GM19452 (cell line): ENCODE results near the gene HOXB1.

Experiments
- ATAC-seq: cut with Tn5 transposase; IDR thresholded peaks from one replicate; pipeline ENCODE4 v1.9.1; 2021; ENCODE audit not compliant: unreplicated experiment

The HOXB1 gene

DNA sequence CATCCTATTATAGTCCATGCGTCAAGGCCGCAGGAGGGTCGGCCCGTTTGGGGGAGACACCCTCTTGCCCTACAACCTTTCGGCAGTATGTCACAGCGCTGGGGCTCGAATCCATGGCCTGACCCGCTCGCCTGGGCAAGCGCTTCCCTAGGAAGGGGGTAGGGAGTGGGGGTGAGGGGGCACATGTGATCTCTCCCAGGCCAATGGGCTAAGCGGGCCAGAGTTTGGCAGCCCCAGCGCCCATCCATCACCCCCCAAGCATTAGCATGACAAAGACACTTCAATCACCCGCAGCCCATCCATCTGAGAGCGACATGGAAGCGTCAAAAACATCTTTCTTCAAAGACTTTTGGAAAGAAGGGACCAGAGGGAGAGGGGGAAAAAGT, at the start of gene HOXB1:
Gene HOXB1, minus strand, starts transcription at position 125 of the 386 bp plus-strand sequence. Its CDS starts 107 bp downstream, at position 18.
- ATAC-seq: no peak

- ATAC-seq: no peak
These were observed 49.1 kb upstream of the HOXB1 start for GRCh38 chr17:48579760-48580554.

DNA sequence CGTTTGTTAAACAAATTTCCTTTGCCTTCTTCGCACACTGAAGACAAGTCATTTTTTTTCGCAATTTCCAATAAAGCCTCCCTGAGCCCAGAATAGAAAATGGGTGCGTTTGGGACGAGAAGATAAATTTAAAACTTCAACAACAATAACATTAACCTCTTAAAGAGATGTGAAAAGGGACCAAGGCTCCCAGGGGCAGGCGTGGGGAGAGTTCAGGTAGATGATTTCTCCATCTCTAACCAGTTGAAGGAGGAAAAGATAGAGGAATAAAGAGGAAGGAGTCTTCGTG, 48.6 kb upstream of the HOXB1 start:
- no peak for ATAC-seq

- no peak for ATAC-seq
These were observed 48.0 kb upstream of the HOXB1 start for GRCh38 chr17:48578616-48579470.

DNA sequence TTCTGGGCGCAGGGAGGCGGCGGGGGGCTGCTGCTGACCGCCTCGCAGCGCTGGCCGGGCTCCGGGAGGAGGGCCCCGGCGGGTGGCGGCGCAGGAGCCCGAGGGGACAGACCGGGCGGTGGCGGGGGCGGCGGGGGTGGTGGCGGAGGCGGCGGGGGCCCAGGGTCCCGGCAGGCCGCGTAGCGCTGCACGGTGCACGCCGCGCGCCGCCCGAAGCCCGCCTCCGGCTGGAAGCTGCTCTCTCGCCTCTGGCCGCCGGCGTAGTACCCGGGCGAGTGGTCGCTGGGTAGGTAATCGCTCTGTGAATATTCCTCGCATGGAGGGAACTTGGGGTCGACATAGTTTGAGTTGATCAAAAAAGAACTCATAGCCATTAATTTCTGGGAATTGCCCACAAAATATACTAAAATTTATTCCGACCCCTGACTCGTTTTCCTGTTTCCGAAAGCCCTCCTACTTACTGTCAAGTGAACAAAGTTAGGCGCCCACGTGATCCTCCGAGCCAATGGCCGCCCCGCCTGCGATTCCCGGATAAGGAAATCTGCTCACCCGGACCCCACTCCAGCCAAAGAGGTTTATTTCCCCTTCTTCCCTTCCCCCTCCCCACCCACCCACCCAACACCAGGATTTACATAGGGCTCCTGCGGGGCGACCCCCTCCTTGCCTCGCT, 47.3 kb upstream of the HOXB1 start, which contains the start of gene HOXB4:
Gene HOXB4, minus strand, starts transcription at position 405 of the 670 bp plus-strand sequence. Its CDS starts 31 bp downstream, at position 374.
- no peak for ATAC-seq

GRCh38 chr17:48577330-48577945, 46.6 kb upstream of the HOXB1 start:
- ATAC-seq: no peak

GRCh38 chr17:48576479-48577309, 45.9 kb upstream of the HOXB1 start:
- no peak for ATAC-seq

- no peak for ATAC-seq
These were observed 45.1 kb upstream of the HOXB1 start for GRCh38 chr17:48575673-48576478.

DNA sequence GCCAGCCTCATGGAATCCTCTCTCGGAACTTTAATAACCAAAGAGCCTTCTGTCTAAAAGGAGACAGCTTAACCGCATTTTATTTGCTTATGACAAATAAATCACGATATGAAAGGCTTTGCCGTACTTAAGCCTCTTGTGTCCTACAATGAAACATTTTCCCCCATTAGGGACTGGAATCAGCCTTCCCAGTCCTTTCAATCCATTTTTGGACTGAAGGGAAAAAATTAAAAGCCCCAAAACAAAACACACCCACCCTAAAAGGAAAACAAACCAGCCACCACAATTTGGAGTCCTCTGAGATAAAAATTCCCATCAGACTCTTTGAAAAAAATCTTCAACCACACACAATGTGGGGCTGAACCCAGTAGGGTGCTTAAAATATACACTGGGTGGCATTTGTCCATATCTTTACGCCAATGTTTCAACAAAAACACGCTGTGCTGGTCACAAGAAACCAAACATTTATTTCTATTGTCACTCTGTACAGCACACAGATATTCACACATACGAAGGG, 44.3 kb upstream of the HOXB1 start:
- no peak for ATAC-seq

GRCh38 chr17:48574505-48575065, 43.8 kb upstream of the HOXB1 start:
- ATAC-seq: no peak

DNA sequence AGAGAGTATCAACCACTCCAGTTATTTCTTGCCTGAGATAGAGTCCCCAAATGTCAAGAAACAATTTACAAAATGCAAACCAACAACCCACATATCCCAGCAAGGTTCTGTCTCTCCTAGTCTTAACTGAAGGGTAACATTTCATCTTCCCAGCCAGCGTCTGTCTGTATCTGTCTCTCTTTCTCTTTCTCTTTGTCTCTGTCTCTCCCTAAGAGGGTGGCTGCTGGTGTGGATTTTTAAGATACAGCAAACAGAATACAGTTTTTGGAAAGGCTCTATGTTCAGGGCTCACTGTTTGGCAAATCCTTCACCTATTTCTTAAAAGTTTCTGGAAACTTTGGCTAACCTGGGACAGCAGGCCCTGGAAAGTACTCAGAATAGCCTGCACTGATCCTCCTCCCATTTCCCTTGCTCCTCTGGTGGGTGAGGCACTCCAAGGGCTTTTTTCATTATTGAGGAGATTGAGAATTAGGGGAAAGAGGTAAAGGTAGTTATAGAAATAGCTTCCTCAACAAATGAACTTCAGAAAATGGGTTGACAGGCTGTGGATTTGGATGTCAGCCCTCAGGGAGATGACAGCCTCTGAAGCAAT, 41.1 kb upstream of the HOXB1 start:
- ATAC-seq: no peak

DNA sequence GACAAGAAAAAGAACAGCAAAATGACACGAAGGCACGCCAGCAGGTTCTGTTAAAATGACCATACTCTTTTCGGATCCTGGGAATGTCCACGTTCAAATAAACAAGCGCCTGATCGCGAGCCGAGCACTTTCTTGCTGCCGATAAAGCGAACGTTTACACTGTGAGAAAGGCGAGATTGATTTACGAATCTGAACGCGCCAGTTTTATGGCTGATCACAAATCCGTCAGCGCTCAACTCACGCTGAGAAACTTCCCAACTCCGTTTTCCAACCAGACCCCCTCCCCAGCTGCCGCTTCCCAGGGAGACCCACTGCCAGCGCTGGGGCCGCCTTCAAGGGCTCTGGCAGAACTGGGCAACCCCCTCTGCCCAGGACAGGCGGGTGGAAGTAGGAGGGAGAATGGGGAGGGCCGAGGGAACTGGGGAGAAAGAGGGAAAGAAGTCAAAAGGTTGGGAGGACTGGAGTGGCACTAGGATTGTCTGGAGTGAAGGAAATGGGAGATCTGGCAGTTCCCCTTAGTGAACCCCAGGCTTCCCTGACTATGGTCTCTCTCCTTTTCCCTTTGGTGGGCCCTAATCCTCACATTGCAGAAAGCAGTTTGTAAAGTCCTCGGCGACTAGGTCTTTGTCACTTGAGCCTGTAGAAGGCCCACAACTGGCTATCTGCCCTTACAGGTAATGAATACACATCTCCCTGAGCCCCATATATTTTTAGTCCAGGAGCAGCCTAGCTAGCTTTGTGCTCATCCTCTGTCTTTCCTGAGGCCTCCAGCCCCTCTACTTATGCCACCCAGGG, 40.4 kb upstream of the HOXB1 start:
- no peak for ATAC-seq

GRCh38 chr17:48570325-48571023, 39.7 kb upstream of the HOXB1 start:
- ATAC-seq: no peak

- no peak for ATAC-seq
These were observed 39.0 kb upstream of the HOXB1 start for GRCh38 chr17:48569674-48570324.

- ATAC-seq: no peak
These were observed 38.4 kb upstream of the HOXB1 start for GRCh38 chr17:48569240-48569582.

- ATAC-seq: no peak
These were observed 37.9 kb upstream of the HOXB1 start for GRCh38 chr17:48568499-48569239.
